ENCODE measurements around the gene SH3GL1. TPM values are rescaled to one million over a fixed set of nuclear protein-coding genes. Genes with fewer than 3 reads are reported as not detected.

Gene SH3GL1
- total and polyA plus RNA-seq, 2 experiments from 2014 or later = 73.1 to 89.5 TPM

DNA sequence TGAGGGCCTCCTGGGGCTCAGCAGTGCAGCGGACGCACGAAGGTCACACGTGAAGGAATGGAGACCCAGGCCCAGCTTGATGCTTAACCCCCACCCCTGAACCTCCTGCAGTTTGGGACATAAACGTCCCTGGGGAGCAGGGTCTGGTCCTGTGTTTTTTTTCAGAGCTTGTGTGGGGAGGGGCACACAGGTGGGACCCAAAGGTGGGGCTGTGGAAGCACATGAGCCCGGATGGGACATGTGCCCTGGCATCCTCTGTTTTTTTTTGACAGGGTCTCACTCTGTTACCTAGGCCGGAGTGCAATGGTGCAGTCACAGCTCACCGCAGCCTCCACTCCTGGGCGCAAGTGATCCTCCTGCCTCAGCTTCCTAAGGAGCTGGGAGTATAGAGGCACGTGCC is 36.8 kb upstream of the SH3GL1 start:
- H3K36me3 Mint-ChIP-seq (ENCODE audit: low read depth) = peaks cover 92% of the 10 kb centered on the region
- Histone ChIP-seq H3K4me3 (no peak overlapping the region), H3F3A (replicated peaks; ENCODE audit: low read depth) (peaks cover 18% of the 10 kb centered on the region; the same call in 1 of the 2 replicates), H2AFZ (no peak overlapping the region), H3K36me3 (ENCODE audit: insufficient read depth) (peaks cover 53% of the 10 kb centered on the region), H4K20me1 (replicated peaks; ENCODE audit: insufficient read depth) (peaks cover 49% of the 10 kb centered on the region), H3K27ac (ENCODE audit: low read depth) (no peak overlapping the region), H3K4me1 (ENCODE audit: insufficient read depth) (no peaks in the 10 kb centered on the region), H3K79me2 (replicated peaks; ENCODE audit: insufficient read depth) (peaks cover 41% of the 10 kb centered on the region), H3K27me3 (ENCODE audit: insufficient read depth) (no peaks in the 10 kb centered on the region), H3K9me2 (ENCODE audit: insufficient read depth) (no peaks in the 10 kb centered on the region), H3K4me2 (no peak overlapping the region)
- H3K27me3 Mint-ChIP-seq (ENCODE audit: insufficient read depth, low read depth, poor library complexity) = peaks cover 16% of the 10 kb centered on the region
- TF ChIP-seq EZH2phosphoT487 (IDR thresholded peaks at IDR 0.05; ENCODE audit: unreplicated experiment) = no peak
- no peak for TF ChIP-seq EZH2 (IDR thresholded peaks at IDR 0.05; ENCODE audit: low read depth, unreplicated experiment)
- no peak for TF ChIP-seq ZNF114 (CRISPR knock-in tag; IDR thresholded peaks at IDR 0.05)
- no peak for TF ChIP-seq STAT1 (IDR thresholded peaks at IDR 0.05; ENCODE audit: unreplicated experiment)
- TF ChIP-seq POLR2AphosphoS5 (IDR thresholded peaks at IDR 0.05; ENCODE audit: low read depth) = no peak
- TF ChIP-seq, protein P1, sequence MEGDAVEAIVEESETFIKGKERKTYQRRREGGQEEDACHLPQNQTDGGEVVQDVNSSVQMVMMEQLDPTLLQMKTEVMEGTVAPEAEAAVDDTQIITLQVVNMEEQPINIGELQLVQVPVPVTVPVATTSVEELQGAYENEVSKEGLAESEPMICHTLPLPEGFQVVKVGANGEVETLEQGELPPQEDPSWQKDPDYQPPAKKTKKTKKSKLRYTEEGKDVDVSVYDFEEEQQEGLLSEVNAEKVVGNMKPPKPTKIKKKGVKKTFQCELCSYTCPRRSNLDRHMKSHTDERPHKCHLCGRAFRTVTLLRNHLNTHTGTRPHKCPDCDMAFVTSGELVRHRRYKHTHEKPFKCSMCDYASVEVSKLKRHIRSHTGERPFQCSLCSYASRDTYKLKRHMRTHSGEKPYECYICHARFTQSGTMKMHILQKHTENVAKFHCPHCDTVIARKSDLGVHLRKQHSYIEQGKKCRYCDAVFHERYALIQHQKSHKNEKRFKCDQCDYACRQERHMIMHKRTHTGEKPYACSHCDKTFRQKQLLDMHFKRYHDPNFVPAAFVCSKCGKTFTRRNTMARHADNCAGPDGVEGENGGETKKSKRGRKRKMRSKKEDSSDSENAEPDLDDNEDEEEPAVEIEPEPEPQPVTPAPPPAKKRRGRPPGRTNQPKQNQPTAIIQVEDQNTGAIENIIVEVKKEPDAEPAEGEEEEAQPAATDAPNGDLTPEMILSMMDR (conservative IDR thresholded peaks at IDR 0.05; ENCODE audit: low read depth in 2 of 2) = no peak
- TF ChIP-seq NANOG (IDR thresholded peaks at IDR 0.05; ENCODE audit: borderline replicate concordance) = no peak
- TF ChIP-seq ZNF462 (CRISPR knock-in tag; IDR thresholded peaks at IDR 0.05) = no peak
- TF ChIP-seq CREB1 (CRISPR knock-in tag; IDR thresholded peaks at IDR 0.05; ENCODE audit: low read depth) = no peak
- no peak for TF ChIP-seq ZNF331 (CRISPR knock-in tag; IDR thresholded peaks at IDR 0.05; ENCODE audit: low read depth)
- TF ChIP-seq JUNB (IDR thresholded peaks at IDR 0.05; ENCODE audit: unreplicated experiment) = no peak
- TF ChIP-seq, protein P2, sequence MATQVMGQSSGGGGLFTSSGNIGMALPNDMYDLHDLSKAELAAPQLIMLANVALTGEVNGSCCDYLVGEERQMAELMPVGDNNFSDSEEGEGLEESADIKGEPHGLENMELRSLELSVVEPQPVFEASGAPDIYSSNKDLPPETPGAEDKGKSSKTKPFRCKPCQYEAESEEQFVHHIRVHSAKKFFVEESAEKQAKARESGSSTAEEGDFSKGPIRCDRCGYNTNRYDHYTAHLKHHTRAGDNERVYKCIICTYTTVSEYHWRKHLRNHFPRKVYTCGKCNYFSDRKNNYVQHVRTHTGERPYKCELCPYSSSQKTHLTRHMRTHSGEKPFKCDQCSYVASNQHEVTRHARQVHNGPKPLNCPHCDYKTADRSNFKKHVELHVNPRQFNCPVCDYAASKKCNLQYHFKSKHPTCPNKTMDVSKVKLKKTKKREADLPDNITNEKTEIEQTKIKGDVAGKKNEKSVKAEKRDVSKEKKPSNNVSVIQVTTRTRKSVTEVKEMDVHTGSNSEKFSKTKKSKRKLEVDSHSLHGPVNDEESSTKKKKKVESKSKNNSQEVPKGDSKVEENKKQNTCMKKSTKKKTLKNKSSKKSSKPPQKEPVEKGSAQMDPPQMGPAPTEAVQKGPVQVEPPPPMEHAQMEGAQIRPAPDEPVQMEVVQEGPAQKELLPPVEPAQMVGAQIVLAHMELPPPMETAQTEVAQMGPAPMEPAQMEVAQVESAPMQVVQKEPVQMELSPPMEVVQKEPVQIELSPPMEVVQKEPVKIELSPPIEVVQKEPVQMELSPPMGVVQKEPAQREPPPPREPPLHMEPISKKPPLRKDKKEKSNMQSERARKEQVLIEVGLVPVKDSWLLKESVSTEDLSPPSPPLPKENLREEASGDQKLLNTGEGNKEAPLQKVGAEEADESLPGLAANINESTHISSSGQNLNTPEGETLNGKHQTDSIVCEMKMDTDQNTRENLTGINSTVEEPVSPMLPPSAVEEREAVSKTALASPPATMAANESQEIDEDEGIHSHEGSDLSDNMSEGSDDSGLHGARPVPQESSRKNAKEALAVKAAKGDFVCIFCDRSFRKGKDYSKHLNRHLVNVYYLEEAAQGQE (IDR thresholded peaks at IDR 0.05; ENCODE audit: unreplicated experiment) = no peak
- TF ChIP-seq, protein P3, sequence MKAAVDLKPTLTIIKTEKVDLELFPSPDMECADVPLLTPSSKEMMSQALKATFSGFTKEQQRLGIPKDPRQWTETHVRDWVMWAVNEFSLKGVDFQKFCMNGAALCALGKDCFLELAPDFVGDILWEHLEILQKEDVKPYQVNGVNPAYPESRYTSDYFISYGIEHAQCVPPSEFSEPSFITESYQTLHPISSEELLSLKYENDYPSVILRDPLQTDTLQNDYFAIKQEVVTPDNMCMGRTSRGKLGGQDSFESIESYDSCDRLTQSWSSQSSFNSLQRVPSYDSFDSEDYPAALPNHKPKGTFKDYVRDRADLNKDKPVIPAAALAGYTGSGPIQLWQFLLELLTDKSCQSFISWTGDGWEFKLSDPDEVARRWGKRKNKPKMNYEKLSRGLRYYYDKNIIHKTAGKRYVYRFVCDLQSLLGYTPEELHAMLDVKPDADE (IDR thresholded peaks at IDR 0.05) = no peak
- DNase-seq (ENCODE audit: low spot score) = no peak
- no peaks in the 10 kb centered on the region; the same call in 2 of the 3 replicates for H3K9me3 Mint-ChIP-seq
- no peak overlapping the region for H3K27ac Mint-ChIP-seq
- H3K4me3 Mint-ChIP-seq = no peak overlapping the region
- peaks cover 3% of the 10 kb centered on the region; the same call in 1 of the 3 replicates for H3K4me1 Mint-ChIP-seq
- ATAC-seq = no peak
